ENCODE data around the gene ZFX.

Gene ZFX

DNA sequence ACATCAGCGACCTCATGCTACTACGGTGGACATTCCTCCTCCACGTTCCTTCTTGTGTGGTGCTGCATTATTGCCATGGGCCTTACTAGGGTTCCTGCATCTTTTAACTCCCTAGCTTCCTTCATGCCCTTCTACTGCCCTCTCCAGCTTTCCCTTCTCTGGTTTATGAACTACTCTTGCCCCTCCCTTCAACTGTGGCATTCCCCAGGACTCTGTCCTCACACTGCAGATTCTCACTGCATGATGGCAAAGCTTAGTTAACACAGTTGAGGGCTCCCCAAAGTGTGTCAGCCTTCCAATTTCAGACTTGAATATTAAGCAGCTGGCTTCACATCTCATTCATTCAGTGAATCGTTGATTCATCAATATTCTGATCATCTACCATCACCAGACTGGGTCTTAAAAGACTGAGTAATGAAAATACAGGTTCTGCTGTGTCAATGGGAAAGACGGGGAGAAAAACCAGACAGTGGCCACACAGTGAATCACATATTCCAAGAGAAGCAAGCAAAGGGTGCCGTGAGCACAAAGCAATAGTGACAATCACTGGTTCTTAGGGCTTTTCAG is 53.0 kb downstream of the ZFX start:
- DNase-seq (ENCODE audit: low spot score), result no peak

DNA sequence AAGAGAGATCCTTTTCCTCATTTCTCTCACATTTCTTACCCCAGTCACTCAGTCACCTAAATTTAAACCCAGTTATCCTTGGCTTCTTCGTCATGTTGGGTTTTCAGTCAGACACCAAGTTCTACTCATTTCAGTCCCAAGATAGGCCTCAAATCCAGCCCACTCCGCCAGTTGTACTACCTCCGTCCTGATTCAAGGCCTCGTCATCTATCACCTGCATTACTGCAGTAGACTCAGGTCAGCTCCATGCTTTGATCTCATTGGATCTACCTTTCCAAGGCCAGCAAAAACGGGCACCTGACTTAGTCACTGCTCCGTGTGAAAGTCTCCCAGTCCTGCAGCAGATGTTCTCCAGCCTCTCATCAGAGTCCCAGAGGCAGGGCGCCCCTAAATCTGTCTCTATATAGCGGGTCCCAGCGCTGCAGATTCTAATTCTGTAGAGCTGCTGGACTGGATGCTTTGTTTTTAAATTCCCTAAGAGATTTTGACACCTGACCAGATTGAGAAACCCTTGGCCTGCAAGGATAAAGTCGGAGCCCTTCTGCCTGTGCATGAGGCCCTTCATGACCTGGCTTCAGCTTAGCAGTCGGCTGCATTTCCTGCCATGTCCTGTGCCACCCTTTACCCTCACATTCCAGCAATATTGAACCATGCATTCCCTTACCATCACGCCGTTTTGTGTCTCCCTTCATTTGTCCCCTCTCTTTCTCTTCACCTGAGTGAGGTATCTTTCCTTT is 53.7 kb downstream of the ZFX start:
- DNase-seq (ENCODE audit: low spot score), result no peak

DNA sequence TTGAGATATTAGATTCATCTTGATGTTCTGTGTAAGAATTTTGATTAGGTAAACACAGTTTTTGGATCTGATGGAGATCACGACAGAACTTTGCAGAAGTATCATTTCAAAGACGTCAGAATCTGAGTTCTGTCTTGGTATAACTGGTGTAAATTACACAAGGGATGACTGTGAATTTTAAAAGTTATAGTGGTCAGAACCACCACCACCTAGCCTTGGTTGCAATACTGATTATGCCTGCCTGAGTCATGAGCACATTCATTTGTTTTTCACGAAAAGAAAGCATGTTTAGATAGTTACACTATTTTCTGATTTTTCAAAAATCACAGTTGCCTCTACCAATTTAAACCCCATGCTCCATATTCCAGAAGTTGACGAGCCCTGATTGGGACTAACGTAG is 54.8 kb downstream of the ZFX start:
- DNase-seq (ENCODE audit: low spot score), result no peak

DNA sequence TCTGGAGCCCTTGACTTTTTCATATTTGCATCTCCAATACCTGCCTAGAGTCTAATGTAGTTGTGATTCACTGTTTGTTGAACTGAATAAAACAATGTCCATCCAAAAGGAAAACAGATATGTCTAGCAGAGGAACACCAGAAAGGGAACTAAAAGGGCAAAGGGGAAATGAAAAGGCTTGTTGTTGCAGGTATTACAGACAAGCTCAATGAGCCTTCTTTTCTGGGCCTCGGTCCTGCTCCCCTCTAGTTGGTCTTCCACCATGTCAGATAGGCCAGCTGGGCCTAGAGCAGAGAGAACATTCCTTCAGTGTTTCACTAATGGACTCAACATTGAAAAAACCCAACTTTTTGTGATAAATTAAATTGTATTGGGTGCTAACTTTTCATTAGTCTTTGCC is 55.4 kb downstream of the ZFX start:
- no peak for DNase-seq (ENCODE audit: low spot score)

DNA sequence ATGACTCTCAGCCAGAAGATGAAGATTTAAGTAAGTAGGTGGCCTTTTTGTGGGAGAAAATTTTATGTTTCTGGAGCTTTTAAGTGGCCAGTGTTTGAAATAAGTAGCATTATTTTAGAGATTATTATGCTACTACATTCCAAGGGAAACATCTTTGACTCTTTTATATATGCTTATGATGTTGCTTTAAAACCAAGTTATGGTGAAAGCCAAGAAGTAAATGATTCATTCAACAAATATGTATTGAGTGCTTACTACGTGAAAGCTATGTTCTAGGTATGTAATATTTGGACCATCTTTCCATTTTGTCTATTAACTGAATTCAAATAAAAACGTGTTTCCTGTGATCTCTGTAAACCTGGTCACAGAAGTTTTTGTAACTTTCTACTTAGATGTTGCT is 58.3 kb downstream of the ZFX start:
- DNase-seq (ENCODE audit: low spot score), result no peak

DNA sequence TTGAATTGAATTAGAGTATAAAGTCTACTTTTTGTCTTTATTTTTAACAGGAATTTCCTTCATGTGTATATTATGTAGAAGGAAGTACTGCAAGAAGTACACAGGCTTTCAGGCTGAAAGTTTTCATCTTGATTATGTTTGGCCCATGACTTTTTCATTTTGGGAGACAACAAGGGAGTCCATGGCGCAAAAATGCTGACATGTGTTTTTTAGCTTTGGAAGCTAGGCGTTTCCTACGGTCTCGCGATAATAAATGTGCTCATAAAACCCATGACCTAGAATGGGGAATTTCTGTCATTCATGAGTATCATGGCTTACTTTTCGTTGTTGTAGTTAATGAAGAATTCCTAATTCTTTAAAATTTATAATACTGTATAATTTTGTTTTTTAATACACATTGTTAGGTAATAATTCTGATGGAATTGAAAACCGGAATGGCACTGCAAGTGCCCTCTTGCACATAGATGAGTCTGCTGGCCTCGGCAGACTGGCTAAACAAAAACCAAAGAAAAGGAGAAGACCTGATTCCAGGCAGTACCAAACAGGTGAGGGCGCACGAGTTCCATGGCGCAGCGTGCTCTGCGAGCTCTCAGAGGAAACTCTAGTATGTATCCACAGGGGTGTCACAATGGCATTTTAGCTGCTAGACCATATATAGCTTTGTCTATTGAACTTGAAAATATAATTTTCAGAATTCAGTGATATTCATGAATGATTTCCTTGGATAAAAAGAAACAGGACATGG is 59.1 kb downstream of the ZFX start:
- DNase-seq (ENCODE audit: low spot score), result no peak

DNA sequence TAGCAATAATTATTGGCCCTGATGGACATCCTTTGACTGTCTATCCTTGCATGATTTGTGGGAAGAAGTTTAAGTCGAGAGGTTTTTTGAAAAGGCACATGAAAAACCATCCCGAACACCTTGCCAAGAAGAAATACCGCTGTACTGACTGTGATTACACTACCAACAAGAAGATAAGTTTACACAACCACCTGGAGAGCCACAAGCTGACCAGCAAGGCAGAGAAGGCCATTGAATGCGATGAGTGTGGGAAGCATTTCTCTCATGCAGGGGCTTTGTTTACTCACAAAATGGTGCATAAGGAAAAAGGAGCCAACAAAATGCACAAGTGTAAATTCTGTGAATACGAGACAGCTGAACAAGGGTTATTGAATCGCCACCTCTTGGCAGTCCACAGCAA is 60.7 kb downstream of the ZFX start:
- DNase-seq (ENCODE audit: low spot score), result no peak

DNA sequence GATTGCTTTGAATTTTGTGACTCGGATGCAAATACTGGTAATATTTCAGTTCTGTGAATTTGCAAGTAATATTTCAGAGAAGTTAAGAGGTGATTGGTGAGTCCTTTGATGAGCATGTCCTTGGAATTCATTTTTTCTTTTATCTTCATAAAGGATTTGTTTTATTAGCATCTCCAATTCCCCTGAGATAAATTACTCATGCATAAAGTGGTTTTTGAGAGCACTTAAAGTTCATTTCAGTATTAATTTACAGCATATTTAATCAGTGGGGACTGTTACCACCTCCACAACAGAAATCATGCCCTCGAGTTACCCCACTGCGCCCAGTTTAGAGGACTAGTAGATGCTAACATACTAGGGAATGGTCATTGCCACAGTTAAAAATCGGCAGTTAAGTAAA is 65.0 kb downstream of the ZFX start:
- DNase-seq (ENCODE audit: low spot score), result no peak

DNA sequence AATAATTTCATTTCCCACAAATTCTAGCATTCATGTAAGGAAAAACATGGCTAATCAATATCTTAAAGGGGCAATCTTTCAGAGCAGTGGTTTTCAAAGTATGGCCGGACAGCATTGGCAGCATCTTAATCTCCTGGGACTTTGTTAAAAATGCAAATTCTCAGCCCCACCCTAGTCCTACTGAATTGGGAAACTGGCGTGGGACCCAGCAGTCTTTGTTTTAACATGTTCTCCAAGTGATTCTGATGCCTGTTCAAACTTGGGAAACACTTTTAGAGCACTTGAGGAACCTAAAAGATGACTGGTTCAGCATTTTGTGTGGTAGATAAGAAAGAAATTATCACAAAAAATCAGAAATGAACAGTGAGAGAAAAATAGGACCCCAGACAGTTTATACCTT is 65.7 kb downstream of the ZFX start:
- no peak for DNase-seq (ENCODE audit: low spot score)

DNA sequence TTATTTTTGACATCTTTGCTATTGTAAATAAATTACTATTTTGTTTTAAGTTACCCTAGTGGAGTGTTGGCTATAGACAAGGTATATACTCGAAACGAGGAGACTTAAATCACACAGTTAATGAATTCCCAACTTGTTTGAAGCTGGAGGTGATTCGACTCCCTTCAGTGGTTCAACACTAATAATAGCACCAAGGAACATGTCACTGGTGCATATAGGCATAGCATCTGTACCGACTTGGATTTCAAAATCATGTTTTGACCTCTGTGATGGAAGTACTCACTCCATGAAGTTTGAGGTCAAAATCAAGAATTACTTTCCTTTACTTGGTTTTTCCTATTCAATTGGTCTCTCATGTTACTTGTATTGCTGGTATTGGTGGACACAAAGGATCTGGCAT is 66.5 kb downstream of the ZFX start:
- DNase-seq (ENCODE audit: low spot score), result no peak

DNA sequence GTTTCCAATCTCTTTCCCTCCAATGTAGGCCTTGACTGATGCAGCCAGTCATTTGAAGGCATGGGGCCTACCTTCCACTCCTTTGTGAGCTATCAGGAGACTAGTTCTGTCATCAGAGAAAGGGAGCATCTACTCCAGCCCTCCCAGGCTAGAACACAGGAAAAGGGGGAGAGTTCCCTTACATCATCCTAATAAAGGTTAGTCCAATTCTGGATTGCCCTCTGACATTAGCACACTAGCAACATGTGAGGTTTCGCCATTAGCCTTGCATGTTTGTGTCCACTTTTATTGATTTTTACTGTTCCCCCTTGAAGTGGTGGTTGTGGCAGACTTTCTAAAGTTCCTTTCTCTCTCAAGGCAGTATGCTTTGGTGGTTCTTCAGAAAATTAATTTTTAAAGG is 67.3 kb downstream of the ZFX start:
- DNase-seq (ENCODE audit: low spot score), result no peak

DNA sequence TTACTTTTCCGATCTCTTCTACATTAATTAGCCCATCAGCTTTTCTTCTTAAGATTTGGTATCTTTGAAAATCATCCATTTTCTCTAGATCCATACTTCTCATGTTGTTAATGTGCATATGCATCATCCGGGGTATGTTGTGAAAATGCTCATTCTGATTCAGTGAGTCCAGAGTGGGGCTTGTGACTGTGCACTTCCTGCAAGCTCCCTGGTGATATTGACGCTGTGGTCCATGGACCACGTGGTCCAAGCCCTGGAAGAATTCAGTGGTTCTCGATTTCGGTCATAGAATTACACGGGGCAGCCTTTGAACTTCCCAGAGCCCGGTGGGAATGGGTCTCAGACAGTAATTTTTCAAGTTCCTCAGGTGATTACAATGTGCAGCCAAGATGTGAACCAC is 69.8 kb downstream of the ZFX start:
- DNase-seq (ENCODE audit: low spot score), result no peak

DNA sequence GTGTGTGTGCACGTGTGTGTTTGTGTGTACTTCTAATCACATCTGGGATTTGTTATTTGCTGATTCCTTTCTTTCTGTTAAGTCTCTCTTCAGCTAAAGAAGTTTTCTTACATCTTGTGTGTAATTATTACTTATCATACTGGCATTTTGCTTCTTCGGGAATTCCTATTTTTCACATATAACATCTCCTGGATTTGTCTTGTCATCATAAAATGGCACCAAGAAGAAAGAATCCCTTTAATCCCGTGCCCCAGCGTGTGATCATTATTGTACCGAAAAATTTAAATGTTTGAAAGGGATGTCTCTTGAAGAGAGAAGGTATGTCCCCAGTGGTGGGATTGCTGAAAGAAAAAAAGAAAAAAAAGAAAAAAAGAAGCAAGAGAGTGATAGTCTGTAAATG is 72.3 kb downstream of the ZFX start:
- no peak for DNase-seq (ENCODE audit: low spot score)

DNA sequence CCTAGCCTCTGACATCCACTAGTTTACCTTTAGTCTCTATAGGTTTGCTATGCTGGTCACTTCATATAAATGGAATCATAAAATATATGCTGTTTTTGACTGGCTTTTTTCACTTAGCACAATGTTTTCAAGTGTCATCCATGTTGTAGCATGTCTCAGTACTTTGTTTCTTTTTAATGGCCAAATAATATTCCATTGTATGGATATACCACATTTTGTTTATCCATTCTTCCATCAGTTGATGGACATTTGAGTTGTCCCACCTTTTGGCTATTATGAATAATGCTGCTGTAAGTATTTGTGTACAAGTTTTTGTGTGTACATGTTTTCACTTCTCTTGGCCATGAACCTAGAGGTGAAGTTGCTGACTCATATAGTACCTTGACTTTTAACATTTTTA is 75.7 kb downstream of the ZFX start:
- DNase-seq (ENCODE audit: low spot score), result no peak

DNA sequence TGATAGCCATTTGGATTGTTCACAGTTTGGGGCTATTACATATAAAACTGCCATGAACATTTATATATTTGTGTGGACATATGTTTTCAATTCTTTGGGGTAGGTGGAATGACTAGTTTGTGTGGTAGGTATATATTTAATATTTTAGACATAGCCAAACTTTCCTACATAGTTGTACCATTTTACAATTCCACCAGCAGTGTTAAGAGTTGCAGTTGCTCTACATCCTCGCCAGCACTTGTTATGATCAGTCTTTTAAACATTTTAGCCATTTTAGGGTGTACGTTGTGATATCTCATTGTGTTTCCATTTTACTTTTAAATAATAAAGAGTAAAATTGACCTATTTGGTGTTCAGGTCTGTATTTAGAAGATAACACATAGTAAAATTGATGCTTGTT is 76.6 kb downstream of the ZFX start:
- DNase-seq (ENCODE audit: low spot score), result no peak

DNA sequence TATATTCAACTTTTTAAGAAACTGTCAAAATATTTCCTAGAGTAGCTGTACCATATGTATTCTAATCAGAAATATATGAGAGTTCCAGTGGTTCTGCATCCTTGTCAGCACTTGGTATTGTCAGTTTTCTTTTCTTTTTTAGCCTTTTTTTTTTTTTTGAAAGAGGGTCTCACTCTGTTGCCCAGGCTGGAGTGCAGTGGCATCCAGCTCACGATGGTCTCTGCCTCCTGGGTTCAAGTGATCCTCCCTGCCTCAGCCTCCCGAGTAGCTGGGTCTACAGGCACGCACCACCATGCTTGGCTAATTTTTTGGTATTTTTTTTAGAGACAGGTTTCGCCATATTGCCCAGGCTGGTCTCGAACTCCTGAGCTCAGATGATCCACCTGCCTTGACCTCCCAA is 79.1 kb downstream of the ZFX start:
- DNase-seq (ENCODE audit: low spot score), result no peak

DNA sequence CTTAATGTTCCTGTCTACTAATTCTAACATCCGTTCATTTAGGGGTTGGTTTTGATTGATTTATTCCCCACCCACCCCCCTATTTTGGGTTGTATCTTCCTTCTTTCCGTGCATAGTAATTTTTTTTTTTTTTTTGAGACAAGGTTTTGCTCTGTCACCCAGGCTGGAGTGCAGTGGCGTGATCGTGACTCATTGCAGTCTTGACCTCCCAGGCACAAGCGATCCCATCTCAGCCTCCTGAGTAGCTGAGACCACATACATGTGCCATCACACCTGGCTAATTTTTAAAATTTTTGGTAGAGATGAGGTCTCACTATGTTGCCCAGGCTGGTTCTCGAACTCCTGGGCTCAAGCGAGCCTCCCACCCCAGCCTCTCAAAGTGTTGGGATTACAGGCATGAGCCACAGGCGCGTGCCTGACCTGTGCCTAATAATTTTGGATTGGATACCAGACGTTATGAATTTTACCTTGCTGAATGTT is 79.9 kb downstream of the ZFX start:
- DNase-seq (ENCODE audit: low spot score), result no peak

DNA sequence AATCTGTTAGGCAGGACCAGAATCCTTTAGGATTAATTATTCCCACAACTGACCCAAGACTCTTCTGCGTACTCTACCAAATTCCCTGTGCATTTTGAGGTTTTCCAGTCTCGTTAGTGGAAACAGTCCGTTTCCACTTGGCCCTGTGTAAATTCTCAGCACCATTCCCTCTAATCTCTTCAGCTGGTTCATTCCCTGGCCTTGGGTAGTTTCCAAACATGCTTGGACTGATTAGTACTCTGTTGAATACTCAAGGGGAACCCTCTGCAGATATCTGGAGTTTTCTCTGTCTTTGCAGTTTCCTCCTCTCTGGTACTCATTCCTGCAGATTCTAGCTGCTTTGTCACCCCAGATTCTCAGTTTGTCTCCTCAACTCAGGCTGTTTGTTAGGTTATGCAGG is 80.4 kb downstream of the ZFX start:
- no peak for DNase-seq (ENCODE audit: low spot score)

DNA sequence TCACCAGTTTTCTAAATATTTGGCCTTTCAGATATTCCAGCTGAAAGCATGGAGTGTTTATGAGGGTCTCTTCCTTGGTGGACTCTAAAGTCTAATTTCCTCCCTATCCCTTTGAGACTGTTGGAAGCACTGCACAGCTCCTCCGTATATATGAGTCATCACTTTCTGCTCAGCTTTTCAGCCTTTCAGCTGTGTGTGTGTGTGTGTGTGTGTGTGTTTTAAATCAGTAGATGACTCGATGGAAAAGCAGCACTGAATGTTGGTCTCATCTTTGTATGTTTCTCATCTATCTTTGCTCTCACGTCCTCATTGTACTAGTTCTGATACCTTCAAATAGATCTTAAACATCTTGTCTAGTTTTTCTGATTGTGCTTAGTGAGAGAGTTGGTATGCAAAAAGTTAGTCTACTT is 81.6 kb downstream of the ZFX start:
- DNase-seq (ENCODE audit: low spot score), result no peak

DNA sequence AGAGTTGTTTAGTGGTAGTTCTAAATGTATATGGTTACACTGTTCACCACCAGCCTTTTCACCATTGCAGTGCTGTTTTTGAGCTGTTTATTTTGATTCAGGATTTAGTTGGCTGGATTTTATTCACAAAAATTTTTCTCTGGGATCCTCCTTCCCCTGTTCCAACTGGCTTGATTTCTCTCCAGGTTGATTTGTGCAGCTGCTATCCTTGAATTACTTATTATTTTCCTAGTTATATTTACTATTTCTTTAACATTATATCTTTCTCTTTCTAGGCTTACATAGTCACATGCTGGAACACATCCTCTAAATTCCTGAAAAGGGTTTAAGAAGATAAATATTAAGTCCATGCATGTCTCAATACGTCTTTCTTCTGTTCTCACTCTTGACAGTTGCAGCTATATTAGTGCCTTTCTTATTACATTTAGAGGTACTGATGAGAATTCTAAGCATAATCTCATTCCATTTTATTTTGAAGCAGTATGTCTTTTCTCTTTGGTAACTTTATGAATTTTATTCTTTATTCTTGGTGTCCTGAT is 82.2 kb downstream of the ZFX start:
- no peak for DNase-seq (ENCODE audit: low spot score)

DNA sequence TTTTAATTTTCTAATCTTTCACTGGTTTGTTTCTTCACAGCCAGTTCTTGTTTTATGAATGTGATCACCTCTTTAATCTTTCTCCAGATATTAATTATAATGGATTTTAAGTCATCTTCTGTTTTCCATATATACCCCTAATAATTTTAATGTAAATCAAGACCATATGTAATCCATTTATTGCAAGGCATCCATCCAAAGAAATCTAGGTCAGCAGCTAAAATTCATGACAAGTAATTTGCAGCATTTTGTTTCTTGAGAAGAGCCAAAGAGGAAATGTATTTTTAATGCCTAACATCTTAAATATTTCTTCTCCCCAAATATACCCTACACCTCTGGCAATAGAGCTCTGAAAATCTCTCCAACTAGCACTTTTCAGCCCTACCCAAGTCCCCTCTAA is 83.3 kb downstream of the ZFX start:
- no peak for DNase-seq (ENCODE audit: low spot score)

DNA sequence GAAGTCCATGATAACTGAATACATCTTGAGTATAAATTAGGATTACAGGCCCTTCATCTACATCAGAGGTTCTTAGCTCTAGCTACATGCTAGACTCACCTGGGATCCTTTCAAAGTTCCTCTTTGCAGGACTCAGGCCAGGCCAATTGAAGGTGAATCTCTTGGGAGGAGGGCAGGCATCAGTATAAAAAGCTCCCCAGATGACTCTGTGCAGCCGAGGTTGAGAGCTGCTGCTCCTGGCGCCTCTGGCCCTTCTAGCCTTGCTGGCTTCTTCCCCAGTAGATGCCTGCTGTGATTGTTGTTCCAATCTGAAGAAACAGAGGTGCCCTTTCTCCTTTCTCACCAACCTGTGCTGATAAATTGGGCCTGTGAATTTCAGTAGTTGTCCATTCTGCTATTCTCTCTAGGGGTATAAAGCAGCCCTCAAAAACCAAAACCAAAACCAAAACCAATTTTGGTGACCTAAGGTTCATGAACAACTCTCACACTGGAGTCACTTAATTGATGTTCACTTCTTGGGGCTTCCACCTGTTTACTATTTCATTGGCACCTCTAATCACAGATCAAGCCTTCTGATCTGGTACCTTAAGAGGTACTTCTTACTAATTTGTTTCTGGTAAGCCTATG is 85.7 kb downstream of the ZFX start:
- no peak for DNase-seq (ENCODE audit: low spot score)

Measured in CD4-positive, alpha-beta T cell treated with Interleukin-2 at 100 ng/mL for 4 hours (primary cell).